Kidney (tissue), 14 donors: ENCODE measurements around the gene GCK. TPM values are rescaled to one million over a fixed set of nuclear protein-coding genes. Genes with fewer than 3 reads are reported as not detected.

Experiments
- DNase-seq, 5 donors: peaks; one replicate each; pipeline ENCODE4 v3.0.0-alpha.2; 2013 to 2020
- FAIRE-seq: peaks from 2 replicates; lab custom pipeline; 2012; peaks lifted over from hg19 to GRCh38; lab: Jason Lieb, UNC
- H3K27ac ChIP-seq, 2 donors: one replicate each; pipeline ENCODE4 v1.7.0; 2013; ENCODE audit warnings: low read depth in 2 of 2, low read length in 2 of 2, inconsistent platforms in 1 of 2
- H3K27me3 ChIP-seq: one replicate; pipeline ENCODE4 v1.7.1; 2013; ENCODE audit warnings: low read length, inconsistent platforms; ENCODE audit not compliant: control insufficient read depth, insufficient read depth
- H3K36me3 ChIP-seq, 3 donors: one replicate each; pipeline versions ENCODE4 v1.7.0 to v1.7.1; 2013; ENCODE audit warnings: low read length in 3 of 3, control low read depth in 1 of 3, inconsistent platforms in 1 of 3; ENCODE audit not compliant: insufficient read depth in 3 of 3, control insufficient read depth in 2 of 3
- H3K4me1 ChIP-seq, 3 donors: one replicate each; pipeline versions ENCODE4 v1.7.0 to v1.7.1; 2013; ENCODE audit warnings: low read length in 3 of 3, inconsistent platforms in 1 of 3, low read depth in 1 of 3; ENCODE audit not compliant: control insufficient read depth in 2 of 3, insufficient read depth in 2 of 3
- H3K4me3 ChIP-seq, 3 donors: one replicate each; pipeline versions ENCODE4 v1.7.0 to v1.8.1; 2013; ENCODE audit warnings: low read length in 3 of 3, control low read depth in 1 of 3, inconsistent platforms in 1 of 3
- H3K9ac ChIP-seq, 3 donors: one replicate each; pipeline versions ENCODE4 v1.7.0 to v1.7.1; 2013; ENCODE audit warnings: low read length in 3 of 3, control low read depth in 1 of 3, inconsistent platforms in 1 of 3
- H3K9me3 ChIP-seq, 3 donors: one replicate each; pipeline versions ENCODE4 v1.7.0 to v1.7.1; 2013; ENCODE audit warnings: low read length in 3 of 3, control low read depth in 1 of 3, inconsistent platforms in 1 of 3; ENCODE audit not compliant: control insufficient read depth in 2 of 3, insufficient read depth in 1 of 3
- CTCF ChIP-seq: IDR thresholded peaks from 3 replicates; pipeline ENCODE4 v1.5.1; 2012; ENCODE audit warnings: mild to moderate bottlenecking, moderate library complexity, borderline replicate concordance; ENCODE audit not compliant: insufficient read depth; ENCODE audit errors: extremely low read depth
- intact Hi-C: fragments of 100-400 bp; cut with DNase I; formaldehyde crosslinking; loops from one replicate; pipeline ENCODE4 v1.11.1; 2022
- polyA plus RNA-seq: library from polyadenylated mRNA; stranded (reverse); fragments of 350-450 nt; fragmentation: Illumina TruSeq; extraction: RNeasy Lipid Tissue Mini Kit (QIAGEN cat#74804); gene quantifications from one replicate; pipeline ENCODE4 v1.2.3, GENCODE V29; 2014; ENCODE audit warnings: low read depth, low replicate concordance; ENCODE audit not compliant: insufficient read depth
- total RNA-seq: library from RNA; stranded (reverse); fragmentation: NEBNext Ultra II Directional; extraction: Animal tissue kit (Norgen Biotek cat#: 25700); gene quantifications from one replicate; pipeline ENCODE4 v1.2.1, GENCODE V29; 2021
- donor health status: control.
- donor health status: control.
- donor health status: control.
- donor health status: control.
- donor health status: control.
- donor health status: DM: yes; HTN: yes; CAD: no.
- donor health status: Normal renal cell carcinoma (clear cell type).

GCK gene
- total and polyA plus RNA-seq, 2 donors from 2014 or later, result 0.25 to 1.0 TPM

- Histone ChIP-seq H3K27me3 (no peaks in the 10 kb centered on the region), H3K9me3 (no peaks in the 10 kb centered on the region), H3K4me1 (no peaks in the 10 kb centered on the region), H3K27ac (no peak overlapping the region), H3K36me3 (no peaks in the 10 kb centered on the region), H3K4me3 (no peak overlapping the region), H3K9ac (no peak overlapping the region)
- no peak for TF ChIP-seq CTCF
- DNase-seq, result no peak
- intact Hi-C loops, result no loop called here
- FAIRE-seq, result no peak
These were observed 38.7 kb upstream of the GCK start for GRCh38 chr7:44227911-44228310.

GRCh38 chr7:44226396-44226753 lies 37.1 kb upstream of the GCK start:
- FAIRE-seq, result no peak
- H3K4me3 ChIP-seq, result no peak overlapping the region

GRCh38 chr7:44225566-44226395 lies 36.5 kb upstream of the GCK start:
- Histone ChIP-seq H3K27me3 (no peaks in the 10 kb centered on the region), H3K4me3 (no peak overlapping the region), H3K36me3 (no peaks in the 10 kb centered on the region), H3K27ac (no peak overlapping the region), H3K4me1 (no peaks in the 10 kb centered on the region), H3K9ac (no peak overlapping the region), H3K9me3 (no peaks in the 10 kb centered on the region)
- intact Hi-C loops, result no loop called here
- TF ChIP-seq CTCF, result no peak
- FAIRE-seq, result no peak
- peak in 4 of 5 donors; percentile 43 to 65 (median 59) for DNase-seq

More at GRCh38 chr7:44226396-44226753, 37.1 kb upstream of the GCK start:
- Histone ChIP-seq H3K27ac (no peak overlapping the region), H3K9me3 (no peaks in the 10 kb centered on the region), H3K36me3 (no peaks in the 10 kb centered on the region), H3K27me3 (no peaks in the 10 kb centered on the region), H3K4me1 (no peaks in the 10 kb centered on the region), H3K9ac (no peak overlapping the region)
- TF ChIP-seq CTCF, result no peak
- intact Hi-C loops, result no loop called here
- DNase-seq, result peak in 1 of 5 donors; percentile 45
